HepG2 (cell line): ENCODE measurements around the gene AP5Z1. TPM values are rescaled to one million over a fixed set of nuclear protein-coding genes. Genes with fewer than 3 reads are reported as not detected.
A peak's percentile ranks its signal among the peaks of the same experiment; 100 is the strongest.

Source experiments
- ARHGAP35 ChIP-seq: sonication (generic); formaldehyde crosslinking; IDR thresholded peaks from 2 replicates; pipeline ENCODE4 v1.9.0; 2022; ENCODE audit warnings: mild to moderate bottlenecking, inconsistent platforms, moderate library complexity, missing genetic modification reagents, borderline replicate concordance
- ATRX ChIP-seq: sonication (generic); formaldehyde crosslinking; IDR thresholded peaks from 2 replicates; pipeline ENCODE4 v1.4.0; 2020; ENCODE audit warnings: missing genetic modification reagents, borderline replicate concordance
- E2F2 ChIP-seq: sonication (generic); formaldehyde crosslinking; IDR thresholded peaks from 2 replicates; pipeline ENCODE4 v1.4.0; 2020; ENCODE audit warnings: missing genetic modification reagents, borderline replicate concordance
- HHEX ChIP-seq: IDR thresholded peaks from 2 replicates; pipeline ENCODE4 v1.6.1; 2016; ENCODE audit warnings: control low read depth
- JUND ChIP-seq: sonication (generic); formaldehyde crosslinking; IDR thresholded peaks from 2 replicates; pipeline ENCODE4 v1.8.0; 2022; ENCODE audit warnings: mild to moderate bottlenecking, missing genetic modification reagents
- MAFF ChIP-seq: IDR thresholded peaks from 2 replicates; pipeline ENCODE4 v1.6.1; 2011; ENCODE audit warnings: low read depth, low read length, improper control_type of control experiment
- MED1 ChIP-seq: sonication (generic); formaldehyde crosslinking; IDR thresholded peaks from 2 replicates; pipeline ENCODE4 v1.4.0; 2020; ENCODE audit warnings: missing genetic modification reagents
- MEF2D ChIP-seq: sonication (generic); formaldehyde crosslinking; IDR thresholded peaks from 2 replicates; pipeline ENCODE4 v1.5.1; 2020; ENCODE audit warnings: mild to moderate bottlenecking, missing genetic modification reagents
- MLXIP ChIP-seq: sonication (generic); formaldehyde crosslinking; IDR thresholded peaks from 2 replicates; pipeline ENCODE4 v1.9.0; 2021; ENCODE audit warnings: missing genetic modification reagents, borderline replicate concordance
- MTF1 ChIP-seq: sonication (generic); formaldehyde crosslinking; IDR thresholded peaks from 2 replicates; pipeline ENCODE4 v1.5.0; 2020; ENCODE audit warnings: missing genetic modification reagents
- NFYB ChIP-seq: sonication (generic); formaldehyde crosslinking; IDR thresholded peaks from 2 replicates; pipeline ENCODE4 v1.4.0; 2020; ENCODE audit warnings: missing genetic modification reagents
- PPARG ChIP-seq: conservative IDR thresholded peaks from 2 replicates; pipeline ENCODE4 v1.6.1; 2016; ENCODE audit warnings: missing biosample characterization, missing genetic modification reagents
- RARA ChIP-seq: IDR thresholded peaks from 2 replicates; pipeline ENCODE4 v1.6.1; 2016; ENCODE audit warnings: missing genetic modification reagents, missing compliant biosample characterization
- STAT5B ChIP-seq: sonication (generic); formaldehyde crosslinking; IDR thresholded peaks from 2 replicates; pipeline ENCODE4 v1.4.0; 2020; ENCODE audit warnings: missing genetic modification reagents
- ZNF12 ChIP-seq: sonication (generic); formaldehyde crosslinking; IDR thresholded peaks from 2 replicates; pipeline ENCODE4 v1.5.0; 2020; ENCODE audit warnings: missing genetic modification reagents
- ZNF136 ChIP-seq: sonication (generic); formaldehyde crosslinking; IDR thresholded peaks from 2 replicates; pipeline ENCODE4 v1.8.1; 2022; ENCODE audit warnings: low read depth, mild to moderate bottlenecking, moderate library complexity, missing genetic modification reagents
- ZNF296 ChIP-seq: sonication (generic); formaldehyde crosslinking; conservative IDR thresholded peaks from 2 replicates; pipeline ENCODE4 v1.5.0; 2020; ENCODE audit warnings: mild to moderate bottlenecking, missing genetic modification reagents
- ZNF672 ChIP-seq: sonication (generic); formaldehyde crosslinking; IDR thresholded peaks from 2 replicates; pipeline ENCODE4 v1.8.1; 2022; ENCODE audit warnings: missing genetic modification reagents
- ZNF687 ChIP-seq: sonication (generic); formaldehyde crosslinking; IDR thresholded peaks from 2 replicates; pipeline ENCODE4 v1.5.1; 2020; ENCODE audit warnings: mild to moderate bottlenecking, missing genetic modification reagents, moderate library complexity
- ZNF75D ChIP-seq: sonication (generic); formaldehyde crosslinking; IDR thresholded peaks from 2 replicates; pipeline ENCODE4 v1.8.1; 2023; ENCODE audit warnings: missing genetic modification reagents, mild to moderate bottlenecking, borderline replicate concordance
- ZNF773 ChIP-seq: sonication (generic); formaldehyde crosslinking; IDR thresholded peaks from 2 replicates; pipeline ENCODE4 v1.4.0; 2020; ENCODE audit warnings: missing genetic modification reagents, borderline replicate concordance
- ZZZ3 ChIP-seq: sonication (generic); formaldehyde crosslinking; IDR thresholded peaks from 2 replicates; pipeline ENCODE4 v1.4.0; 2020; ENCODE audit warnings: missing genetic modification reagents, mild to moderate bottlenecking, borderline replicate concordance
- polyA plus RNA-seq, 8 experiments: library from polyadenylated mRNA; depleted of rRNA in 3 of 8; stranded (reverse) in 7 of 8; unstranded in 1 of 8; fragments of >200 nt; fragmentation: Illumina TruSeq in 4 of 8; extraction: Trizol in 4 of 8; gene quantifications; 2 replicates each; pipeline versions ENCODE4 v1.2.1 to v1.2.3, GENCODE V29; 2011 to 2016; ENCODE audit warnings: low read depth in 4 of 8, missing spikeins in 1 of 8, mixed read lengths in 1 of 8; ENCODE audit not compliant: insufficient read depth in 1 of 8
- total RNA-seq, 5 experiments: library from RNA; depleted of rRNA; stranded (reverse); fragments of >200 nt; fragmentation: Illumina TruSeq; extraction: Trizol; gene quantifications; 2 replicates each; pipeline ENCODE4 v1.2.3, GENCODE V29; 2016; ENCODE audit warnings: low read depth in 1 of 5

Gene AP5Z1
- total and polyA plus RNA-seq, 2 of the 13 experiments (the other 11 are each of a cell fraction or from before 2014, with no cell fraction given) = 9.3 to 15.1 TPM

DNA sequence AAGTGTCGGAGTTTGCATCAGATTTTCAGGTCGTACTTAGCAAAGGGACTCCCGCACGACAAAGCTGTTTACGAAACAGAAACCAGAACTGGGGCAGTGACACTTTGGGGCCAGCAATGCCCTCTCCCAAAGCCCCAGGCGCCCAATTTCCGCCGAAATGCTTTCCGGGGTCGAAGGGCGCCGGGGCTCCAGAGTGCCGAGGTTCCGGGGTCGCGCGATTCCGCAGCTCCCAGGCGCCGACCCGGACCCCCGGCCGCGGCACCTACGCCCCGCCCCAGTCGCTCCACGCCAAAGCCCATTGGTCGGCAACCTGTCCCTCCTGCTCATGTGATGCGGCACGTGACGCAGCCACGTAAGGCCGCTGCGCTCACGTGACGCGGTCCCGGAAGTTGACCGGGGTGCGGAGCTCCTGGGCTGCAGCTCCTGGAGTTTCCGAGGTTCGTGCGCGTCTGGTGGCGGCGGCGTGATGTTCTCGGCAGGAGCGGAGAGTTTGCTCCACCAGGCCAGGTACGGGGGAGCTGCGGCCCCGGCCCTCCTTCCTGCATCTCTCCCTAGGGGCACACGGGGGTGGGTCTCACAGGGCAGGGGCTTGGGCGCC lies at the start of gene AP5Z1 (continued):
- TF ChIP-seq ZNF773 (CRISPR knock-in tag) (no peak; the same call in 1 of the 2 replicates), HHEX (CRISPR knock-in tag) (0 out of 2 replicates have a peak, but pooled peaks have one; percentile 17), MTF1 (CRISPR knock-in tag) (no peak), MEF2D (CRISPR knock-in tag) (no peak), ZNF296 (CRISPR knock-in tag) (no peak), ATRX (no peak), RARA (CRISPR knock-in tag) (peak; percentile 14), ZNF687 (CRISPR knock-in tag) (peak; percentile 83), ARHGAP35 (peak; percentile 61; the same call in 1 of the 2 replicates), MLXIP (CRISPR knock-in tag) (no peak), E2F2 (CRISPR knock-in tag) (no peak), PPARG (CRISPR knock-in tag) (no peak), ZNF75D (CRISPR knock-in tag) (no peak), STAT5B (CRISPR knock-in tag) (no peak), ZNF136 (CRISPR knock-in tag) (0 out of 2 replicates have a peak, but pooled peaks have one; percentile 73), JUND (0 out of 2 replicates have a peak, but pooled peaks have one; percentile 54), ZZZ3 (CRISPR knock-in tag) (0 out of 2 replicates have a peak, but pooled peaks have one; percentile 85), ZNF672 (CRISPR knock-in tag) (no peak), NFYB (CRISPR knock-in tag) (peak; percentile 88), ZNF12 (no peak), MED1 (peak; percentile 44; the same call in 1 of the 2 replicates), MAFF (no peak)
